A204.1 (cell line): ENCODE data around the gene PANK1.

ENCODE experiments used
- FAIRE-seq: peaks from 2 replicates; lab custom pipeline; 2012; peaks lifted over from hg19 to GRCh38; lab: Jason Lieb, UNC

PANK1 gene

DNA sequence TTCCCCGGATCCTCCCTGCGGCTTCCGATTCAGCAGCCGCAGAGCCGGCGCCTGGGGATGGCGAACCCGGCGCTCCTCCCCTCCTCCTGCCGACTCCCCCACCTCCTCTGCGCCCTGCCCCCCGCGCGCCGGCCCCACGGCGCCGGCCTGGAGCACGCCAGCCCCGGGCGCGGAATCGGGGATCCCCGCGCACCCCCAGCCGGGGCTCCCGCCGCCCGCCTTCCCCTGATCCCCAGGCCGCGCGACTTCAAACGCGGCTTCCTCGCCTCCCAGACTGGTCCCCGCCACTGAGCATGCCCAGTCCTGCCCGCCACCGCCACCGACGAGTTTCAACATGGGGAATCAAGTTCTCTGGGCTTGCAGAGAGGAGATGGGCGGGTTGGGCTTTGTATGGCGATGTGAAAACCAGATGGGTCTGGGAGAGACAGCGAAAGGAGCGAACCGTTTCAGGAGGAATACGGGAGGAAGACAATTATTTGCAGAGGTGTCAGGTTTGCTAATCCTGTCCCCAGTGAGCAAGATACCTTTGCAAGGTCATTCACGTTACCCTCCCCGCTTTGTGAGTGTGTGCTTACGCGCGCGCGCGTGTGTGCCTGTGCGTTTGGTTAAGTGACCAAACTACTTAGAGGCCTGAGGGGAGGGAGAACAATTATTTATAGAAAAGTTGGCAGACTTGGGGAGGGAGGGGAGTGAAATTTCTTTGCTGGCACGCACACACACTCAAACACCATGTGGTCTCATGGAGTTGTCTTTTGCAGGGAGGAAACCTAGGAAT lies at the start of gene PANK1:
TSS of gene PANK1 (minus strand) at position 276 of the 775 bp plus-strand sequence. CDS start 351 bp downstream, outside the sequence.
- FAIRE-seq, result no peak

- FAIRE-seq, result no peak
Measured at GRCh38 chr10:89693176-89693575, 48.1 kb upstream of the PANK1 start.

GRCh38 chr10:89692416-89692815 lies 47.4 kb upstream of the PANK1 start:
- no peak for FAIRE-seq

DNA sequence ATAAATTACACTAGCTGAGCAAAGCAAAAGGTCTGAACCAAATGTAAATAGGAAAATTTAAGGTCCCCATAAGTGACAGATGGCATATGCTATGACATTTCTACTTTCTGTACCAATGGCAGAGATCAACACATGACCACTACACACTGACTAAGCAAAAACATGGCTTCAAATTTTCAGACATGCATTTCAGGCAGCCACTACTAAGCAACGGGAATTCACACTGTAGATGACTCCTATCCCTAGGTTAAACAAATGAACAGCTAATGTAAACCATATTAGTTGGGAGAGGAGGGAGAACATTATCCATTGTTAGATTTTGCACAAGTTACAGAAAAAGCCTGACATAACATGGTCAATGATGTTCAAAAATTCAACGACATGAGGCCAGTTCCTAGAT lies 45.0 kb upstream of the PANK1 start:
- FAIRE-seq, result no peak

- FAIRE-seq, result no peak
Measured at GRCh38 chr10:89685936-89686335, 40.9 kb upstream of the PANK1 start.

- no peak for FAIRE-seq
Measured at GRCh38 chr10:89684604-89685003, 39.6 kb upstream of the PANK1 start.

DNA sequence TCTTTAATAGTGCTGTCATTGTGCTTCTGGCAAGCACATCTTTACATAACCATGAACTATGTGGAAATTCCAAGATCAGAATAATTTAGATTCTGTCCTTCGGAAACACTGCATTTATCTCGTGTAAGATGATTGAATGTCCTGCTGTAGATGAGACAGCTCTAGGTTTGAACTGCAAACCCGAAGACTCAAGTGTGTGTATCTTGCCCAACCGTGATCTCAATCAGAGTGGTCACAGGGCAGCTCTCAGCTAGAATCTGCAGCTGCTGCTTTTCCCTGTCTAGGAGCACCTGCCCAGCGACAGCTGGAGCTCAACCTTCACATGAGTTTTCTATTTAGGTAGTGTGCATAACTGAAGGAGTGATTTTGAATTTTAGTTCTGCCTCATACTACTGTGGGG lies 38.8 kb upstream of the PANK1 start:
- FAIRE-seq, result no peak

DNA sequence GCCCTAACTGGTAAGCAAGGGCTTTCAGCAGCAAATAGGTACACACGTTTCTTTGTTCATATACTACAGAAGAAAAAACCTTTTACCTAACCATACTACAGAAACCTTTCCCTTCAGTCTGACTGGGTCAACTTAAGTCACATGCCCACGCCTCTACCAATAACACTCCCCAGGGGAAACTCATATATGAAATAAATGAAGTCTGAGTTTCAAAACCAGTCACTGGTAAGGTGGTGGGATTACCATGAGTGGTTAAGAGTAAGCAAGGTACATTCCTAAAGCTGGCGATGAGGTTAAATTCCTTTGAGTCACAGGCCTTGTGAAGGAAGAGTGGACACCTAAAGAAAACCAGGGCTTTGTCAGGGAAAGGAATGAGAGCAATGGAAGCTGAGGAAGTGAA lies 34.9 kb upstream of the PANK1 start:
- no peak for FAIRE-seq

GRCh38 chr10:89677341-89677740 lies 32.3 kb upstream of the PANK1 start:
- no peak for FAIRE-seq

DNA sequence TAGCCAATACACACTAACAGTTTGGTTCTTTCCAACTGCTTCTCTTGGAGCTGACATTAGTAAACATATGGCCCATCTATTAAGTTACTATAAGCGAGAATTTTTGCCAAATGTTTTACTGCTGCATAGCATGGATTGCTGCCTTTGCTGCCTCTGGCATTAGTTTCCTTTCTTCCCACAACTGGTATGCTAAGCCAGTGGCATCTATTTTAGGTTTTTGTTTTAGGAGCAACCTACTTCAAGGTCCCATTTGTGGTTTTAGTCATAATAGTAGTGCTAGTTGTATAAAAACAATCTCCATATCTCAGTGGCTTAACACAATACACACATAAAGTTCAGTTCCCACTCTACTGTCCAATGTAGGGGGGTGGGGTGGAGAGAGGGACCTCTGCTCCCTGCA lies 25.9 kb upstream of the PANK1 start:
- no peak for FAIRE-seq

DNA sequence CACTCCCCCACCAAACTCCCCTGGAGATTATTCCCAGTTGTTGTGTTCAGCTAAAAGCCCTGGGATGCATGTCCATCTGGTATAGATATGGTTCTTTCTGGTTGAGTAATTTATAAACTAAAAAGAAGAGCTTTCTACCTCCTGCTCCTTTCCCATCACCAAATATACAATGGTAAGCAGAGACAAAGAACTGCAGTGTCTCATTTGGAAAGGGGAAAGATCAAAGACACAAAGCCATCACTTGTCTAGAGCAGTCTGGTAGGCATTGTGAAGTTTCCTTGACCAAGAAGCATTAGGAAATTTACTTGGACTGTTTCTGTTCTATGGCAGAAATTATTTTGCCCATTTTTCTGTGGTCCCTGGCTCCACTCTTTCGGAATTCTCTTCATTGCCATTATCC lies 24.9 kb upstream of the PANK1 start:
- FAIRE-seq, result no peak

DNA sequence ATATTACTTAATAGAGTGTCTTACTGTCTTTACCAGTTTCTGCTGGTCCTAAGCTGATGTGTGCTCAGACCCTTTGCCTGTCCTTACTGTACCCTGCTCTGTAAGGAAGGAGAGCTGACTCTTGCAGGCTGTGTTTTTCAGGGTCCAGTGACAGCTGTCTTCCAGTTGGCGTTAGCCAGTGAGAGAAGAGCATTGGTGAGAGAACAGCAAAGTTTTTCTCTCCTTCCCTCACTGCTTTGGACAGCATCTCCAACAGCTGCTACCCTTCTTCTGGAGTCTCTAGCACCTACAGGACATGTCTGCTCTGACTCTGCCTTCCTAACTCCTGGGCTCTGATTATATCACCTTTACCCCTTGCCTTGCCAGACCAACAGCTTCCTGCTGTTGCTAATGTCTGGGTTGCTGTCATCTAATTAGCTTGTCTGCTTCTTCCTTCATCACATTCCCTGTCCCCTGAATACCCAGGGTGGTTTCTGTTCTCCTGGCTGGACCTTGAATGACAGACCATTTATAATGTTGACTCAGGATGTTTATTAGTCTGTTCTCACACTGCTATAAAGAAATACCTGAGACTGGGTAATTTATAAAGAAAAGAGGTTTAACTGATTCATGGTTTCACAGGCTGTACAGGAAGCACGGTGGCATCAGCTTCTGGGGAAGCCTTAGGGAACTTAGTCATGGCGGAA lies 23.5 kb upstream of the PANK1 start:
- FAIRE-seq, result no peak

GRCh38 chr10:89666138-89666537 lies 21.1 kb upstream of the PANK1 start:
- no peak for FAIRE-seq

DNA sequence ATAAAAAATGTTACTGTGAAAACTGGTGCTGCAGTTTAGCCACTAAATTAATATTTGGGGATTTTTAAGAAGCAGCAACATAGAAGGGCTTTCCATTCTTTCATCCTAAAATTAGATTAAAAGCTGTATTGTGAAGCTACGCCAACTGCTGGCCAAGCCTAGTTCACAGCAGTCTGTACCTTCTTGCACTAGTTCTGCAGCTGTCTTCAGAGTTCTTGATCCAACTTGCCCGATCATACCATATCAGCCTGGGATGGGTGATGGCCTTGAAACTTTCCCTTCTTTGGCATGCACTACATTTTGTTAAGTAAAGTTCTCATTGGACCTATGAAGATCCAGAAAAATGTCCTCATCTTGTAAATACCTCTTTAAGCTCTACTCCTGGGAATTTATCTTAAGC lies 20.3 kb upstream of the PANK1 start:
- FAIRE-seq, result no peak

DNA sequence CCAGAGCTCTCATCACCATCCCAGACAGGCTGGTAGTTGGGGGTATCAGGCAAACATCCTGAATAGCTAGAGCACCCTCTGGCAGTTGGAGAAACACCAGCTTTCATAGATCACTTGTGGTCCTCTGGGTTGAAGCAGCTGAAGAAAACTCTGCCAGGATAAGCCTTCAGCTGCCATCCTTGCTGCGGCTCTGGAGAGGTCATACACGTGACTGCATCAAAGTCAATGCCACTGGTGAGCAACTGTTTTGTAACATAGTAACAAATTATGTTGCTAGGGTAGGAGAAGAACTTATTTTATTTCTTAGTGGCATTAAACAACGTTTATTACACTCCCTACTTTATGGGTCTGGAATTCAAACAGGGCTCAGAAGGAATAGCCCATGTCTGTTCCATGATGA lies 19.2 kb upstream of the PANK1 start:
- no peak for FAIRE-seq

DNA sequence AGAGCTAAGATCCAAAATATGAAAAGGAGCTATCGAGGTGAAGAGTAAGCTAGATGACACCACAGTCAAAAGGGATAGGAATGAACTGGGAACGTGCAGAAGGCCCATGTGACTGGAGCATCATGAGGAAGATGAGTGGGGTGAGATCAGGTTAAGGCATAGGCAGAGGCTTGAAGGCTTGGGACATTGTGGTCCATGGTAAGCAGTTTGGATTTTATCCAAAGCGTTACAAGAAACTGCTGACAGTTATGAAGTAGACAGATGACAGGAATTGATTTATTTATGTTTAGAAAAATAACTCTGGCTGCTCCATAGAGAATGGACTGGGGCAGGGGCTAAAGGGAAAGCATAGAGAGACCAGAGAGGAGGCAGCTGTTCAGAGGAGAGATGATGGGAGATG lies 18.1 kb upstream of the PANK1 start:
- FAIRE-seq, result no peak

DNA sequence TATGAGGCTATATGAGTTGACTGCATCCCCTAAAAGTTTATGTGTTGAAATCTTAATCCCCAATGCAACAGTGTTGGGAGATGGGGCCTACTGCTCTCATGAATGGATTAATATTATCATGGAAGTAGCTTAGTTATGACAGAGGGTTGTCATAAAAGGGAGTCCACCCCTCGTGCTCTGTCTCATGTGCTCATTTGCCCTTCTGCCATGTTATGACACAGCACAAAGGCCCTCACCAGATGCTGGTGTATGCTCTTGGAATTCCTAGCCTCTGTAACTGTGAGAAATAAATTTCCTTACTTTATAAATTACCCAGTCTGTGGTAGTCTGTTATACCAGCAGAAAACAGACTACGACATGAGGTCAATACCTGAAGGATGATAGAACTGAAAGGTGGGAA lies 17.6 kb upstream of the PANK1 start:
- FAIRE-seq, result no peak

DNA sequence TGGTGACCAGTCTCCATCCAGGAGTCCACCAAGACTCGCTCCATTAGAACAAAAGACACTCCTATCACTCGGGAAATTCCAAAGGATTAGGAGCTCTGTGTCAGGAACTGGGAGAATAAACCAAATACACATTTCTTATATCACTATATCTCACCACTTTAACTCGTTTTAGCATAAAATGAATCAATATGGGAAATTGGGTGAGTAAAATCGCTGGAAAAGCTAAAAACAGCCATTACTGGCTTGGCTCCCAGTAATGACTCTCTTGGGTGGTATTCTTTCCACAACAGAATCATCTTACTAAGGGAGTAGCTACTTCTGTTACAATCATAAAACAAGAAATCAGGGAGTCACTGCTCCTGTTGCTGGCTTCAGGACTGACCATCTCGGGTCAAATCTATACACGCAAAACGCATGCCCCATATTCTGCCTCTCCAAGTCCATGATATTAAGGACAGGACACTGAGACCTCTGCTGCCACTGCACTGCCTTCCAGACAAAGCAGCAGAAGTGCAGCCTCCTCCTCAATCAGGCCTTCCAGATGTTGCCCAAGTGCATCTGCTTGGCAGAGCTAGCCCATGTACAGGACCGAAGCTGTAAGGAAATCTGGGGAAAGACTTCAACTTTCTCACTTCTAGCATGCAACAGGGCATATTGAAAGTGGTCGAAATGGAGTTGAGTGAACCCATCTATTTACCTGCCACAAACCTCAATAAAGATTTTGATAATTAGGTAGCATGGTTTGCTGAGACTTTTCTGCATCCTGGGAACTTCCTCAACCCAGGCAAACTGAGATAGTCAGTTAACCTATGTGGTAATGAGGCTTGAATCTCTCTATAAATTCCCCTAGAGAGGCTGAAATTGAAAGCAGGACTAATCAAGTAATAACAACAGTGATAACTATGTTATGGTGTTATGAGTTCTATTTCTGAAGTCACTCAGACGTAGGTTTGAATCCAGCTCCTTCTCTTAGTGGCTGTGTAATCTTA lies 14.4 kb upstream of the PANK1 start:
- no peak for FAIRE-seq

DNA sequence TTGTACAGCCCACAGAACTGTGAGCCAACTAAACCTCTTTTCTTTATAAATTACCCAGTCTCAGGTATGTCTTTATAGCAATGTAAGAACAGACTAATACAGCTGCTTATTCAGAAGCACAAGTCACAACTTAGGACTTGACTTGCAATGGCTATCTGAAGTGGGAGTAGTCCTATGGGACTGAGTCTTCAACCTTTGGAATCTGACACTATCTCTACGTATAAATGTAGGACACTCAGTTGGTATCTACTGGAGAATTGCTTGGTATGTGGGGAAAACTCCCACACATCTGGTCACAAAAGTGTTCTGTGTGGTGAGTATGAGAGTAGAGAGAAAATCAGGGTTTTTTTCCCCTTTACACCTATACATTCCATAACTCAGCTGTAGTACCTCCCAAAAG lies 12.3 kb upstream of the PANK1 start:
- no peak for FAIRE-seq

GRCh38 chr10:89655722-89656121 lies 10.7 kb upstream of the PANK1 start:
- no peak for FAIRE-seq

DNA sequence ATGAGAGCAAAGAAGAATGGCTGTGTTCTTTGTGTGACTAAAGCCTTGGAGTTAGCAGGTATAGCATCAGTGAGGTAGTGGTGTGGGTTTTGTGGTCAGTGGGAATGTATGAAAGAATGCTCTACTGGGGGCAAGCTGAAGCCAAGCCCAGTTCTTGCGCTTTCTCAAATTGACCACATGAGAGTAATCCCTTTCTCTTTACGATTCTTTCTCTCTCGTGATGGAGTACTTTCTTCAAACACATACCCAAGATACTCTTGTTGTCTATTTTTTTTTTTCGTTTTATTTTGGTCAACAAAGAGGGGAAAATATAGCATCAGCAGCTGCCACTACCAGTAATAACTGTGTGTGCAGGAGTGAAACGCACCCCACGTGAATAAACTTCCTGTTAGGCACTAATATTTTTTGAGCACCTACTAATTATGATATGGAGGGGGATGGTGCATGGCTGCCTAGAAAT lies 8.4 kb upstream of the PANK1 start:
- FAIRE-seq, result no peak

GRCh38 chr10:89652806-89653370 lies 7.8 kb upstream of the PANK1 start:
- no peak for FAIRE-seq
